Measurements from ENCODE around the gene ZNF771.

ZNF771 gene

GRCh38 chr16:30399435-30400186, 7.8 kb upstream of the ZNF771 start:
- DNase-seq = no peak

DNA sequence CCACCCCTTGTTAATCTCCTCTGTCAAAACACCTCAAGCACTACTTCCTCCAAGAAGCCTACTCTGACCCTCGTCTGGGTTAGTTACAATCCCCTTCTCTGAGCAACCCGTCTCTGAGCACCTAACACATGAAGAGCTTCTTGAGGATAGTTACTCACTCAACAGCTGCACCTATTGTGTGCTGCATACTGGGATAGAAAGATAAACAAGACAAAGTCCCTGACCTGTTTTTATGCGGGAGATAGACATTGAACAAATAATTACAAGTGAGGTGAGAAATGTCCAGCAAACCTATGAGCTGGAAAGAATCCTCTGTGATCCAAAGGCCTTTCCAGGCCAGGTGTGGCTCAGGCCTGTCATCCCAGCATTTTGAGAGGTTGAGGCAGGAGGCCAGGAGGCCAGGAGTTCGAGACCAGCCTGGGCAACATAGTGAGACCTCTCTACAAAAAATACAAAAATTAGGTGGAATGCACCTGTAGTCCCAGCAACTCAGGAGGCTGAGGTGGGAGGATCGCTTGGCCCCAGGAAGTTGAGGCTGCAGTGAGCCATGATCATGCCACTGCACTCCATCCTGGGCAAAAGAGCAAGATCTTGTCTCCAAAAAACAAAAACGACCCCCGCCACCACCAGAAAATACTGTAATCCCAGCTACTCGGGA, 5.5 kb upstream of the ZNF771 start:
- no peak for DNase-seq

DNA sequence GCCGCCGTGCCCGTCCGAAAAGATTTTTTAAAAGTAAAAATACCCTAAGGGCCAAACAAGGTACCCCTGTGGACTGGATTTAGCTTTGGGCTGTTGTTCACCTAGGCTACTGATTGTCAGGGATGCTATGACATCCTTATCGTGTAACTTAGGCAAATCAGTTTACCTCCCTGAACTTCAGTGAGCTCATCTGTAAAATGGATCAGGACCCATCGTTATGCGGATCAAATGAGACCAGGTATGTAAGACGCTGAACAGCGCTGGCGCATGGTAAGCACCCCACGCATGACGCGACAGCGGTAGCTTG, 658 bp upstream of the ZNF771 start:
- DNase-seq = no peak

DNA sequence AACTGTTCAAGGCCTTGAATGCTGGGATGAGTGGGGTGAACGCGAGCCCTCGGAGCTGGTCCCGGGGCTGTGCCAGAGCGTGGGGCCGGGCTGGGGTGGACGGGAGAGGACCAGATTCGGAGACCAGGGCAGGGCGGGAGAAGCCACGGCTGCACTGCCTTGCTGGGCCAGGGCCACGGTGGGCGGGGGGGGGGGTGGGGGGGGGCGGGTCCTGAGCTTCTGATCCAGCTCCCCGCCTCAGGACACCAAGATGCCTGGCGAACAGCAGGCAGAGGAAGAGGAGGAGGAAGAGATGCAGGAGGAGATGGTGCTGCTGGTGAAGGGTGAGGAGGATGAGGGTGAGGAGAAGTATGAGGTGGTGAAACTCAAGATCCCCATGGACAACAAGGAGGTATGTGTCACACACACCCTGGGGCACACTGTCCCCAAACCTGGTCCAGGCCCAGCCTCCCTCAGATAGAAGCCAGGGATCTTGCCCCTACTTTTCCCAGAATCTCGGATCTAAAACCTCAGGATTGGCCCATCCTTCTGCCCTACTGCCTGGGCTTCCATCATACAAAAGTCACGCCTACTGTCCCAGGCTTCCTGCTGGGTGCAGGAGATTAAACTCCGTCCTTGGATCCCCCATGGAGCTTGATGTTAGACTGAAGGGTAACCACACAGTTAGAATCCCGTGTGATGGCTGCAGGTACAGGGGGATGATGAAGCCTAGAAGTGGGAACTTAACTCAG, 563 bp downstream of the ZNF771 start:
- no peak for DNase-seq

- peak; percentile 91 for DNase-seq
Observed at GRCh38 chr16:30409125-30410060, 2.0 kb downstream of the ZNF771 start.

- no peak for DNase-seq
Observed at GRCh38 chr16:30413112-30413806, 5.9 kb downstream of the ZNF771 start.

- DNase-seq = no peak
Observed at GRCh38 chr16:30414159-30414558, 6.8 kb downstream of the ZNF771 start.

- no peak for DNase-seq
Observed at GRCh38 chr16:30416047-30416603, 8.7 kb downstream of the ZNF771 start.

- DNase-seq = no peak
Observed at GRCh38 chr16:30416624-30417528, 9.5 kb downstream of the ZNF771 start.

GRCh38 chr16:30417529-30418349, 10.3 kb downstream of the ZNF771 start:
- DNase-seq = peak; percentile 85

DNA sequence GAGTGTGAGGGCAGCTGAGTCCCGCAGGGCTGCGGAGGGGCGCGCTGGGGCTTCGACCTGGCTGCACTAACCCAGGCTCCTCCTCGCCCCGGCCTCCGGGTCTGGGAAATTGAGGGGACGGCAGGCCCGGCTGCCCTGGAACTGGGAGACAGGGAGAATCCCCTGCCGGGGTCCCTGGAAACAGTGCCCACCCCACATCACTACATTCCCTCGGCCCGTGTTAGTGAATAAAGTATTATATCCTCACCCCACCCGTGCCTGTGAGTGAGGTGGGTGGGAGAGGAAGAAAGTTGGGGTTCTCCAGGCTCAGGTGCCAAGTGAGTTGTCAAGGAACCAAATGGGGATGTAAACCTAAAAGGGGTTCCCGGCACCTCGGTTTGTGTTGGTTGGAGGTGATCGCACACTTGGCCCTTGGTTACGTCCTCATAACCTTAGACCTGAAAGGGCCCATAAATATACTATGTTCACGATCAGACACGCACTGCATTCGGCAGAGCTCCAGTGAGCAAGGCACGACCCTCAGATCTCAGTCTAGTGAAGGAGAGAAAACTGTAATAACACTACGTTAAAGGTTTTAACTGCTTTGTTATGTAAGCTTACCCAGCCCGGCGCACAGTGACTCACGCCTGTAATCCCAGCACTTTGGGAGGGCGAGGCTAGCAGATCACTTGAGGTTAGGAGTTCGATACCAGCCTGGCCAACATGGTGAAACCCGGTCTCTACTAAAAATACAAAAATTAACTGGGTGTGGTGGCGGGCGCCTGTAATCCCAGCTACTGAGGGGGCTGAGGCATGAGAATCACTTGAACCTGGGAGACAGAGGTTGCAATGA, 11.2 kb downstream of the ZNF771 start:
- DNase-seq = no peak

- DNase-seq = no peak
Observed at GRCh38 chr16:30421010-30421409, 13.6 kb downstream of the ZNF771 start.

GRCh38 chr16:30428055-30428454, 20.6 kb downstream of the ZNF771 start:
- DNase-seq = no peak

GRCh38 chr16:30429418-30429677, 21.9 kb downstream of the ZNF771 start:
- DNase-seq = no peak

DNA sequence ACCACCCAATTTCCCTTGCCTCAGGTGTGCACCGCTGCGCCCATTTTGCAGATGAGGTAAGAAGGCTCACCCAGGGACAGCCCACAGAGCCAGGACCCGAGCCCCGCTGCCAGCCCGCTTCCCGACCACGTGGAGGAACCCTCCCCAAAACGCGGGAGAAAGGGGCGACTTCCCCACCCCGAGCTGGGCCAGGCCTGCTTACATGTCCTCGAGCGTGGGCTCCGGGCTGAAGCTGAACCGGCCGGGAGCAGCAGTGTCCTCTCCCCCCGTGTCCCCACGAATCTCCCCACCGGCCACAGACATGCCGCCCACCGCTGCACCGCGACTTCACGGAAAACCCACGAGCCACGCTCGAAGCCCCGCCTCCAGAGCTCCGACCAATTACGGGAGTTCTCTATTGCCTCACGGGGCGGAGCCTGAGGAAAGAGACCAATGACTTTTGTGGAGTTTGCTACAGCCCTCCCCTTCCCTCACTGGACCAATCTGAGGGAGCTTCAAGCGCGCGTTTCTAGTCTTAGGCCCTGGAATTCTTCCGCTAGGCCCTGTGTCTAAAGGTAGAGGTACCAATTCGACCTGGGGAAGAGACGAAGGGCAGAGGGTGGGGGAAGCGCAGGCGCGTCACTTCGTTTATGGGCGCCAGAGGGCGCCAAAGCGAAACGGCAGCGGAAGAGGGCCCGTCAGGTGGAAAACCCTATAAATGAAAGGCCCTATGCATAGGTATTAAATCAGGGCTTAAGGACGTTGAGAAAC, 22.4 kb downstream of the ZNF771 start, which contains the start of gene DCTPP1:
TSS of gene DCTPP1 (minus strand) at position 353 of the 750 bp plus-strand sequence. CDS start at position 303, 50 bp downstream.
- DNase-seq = peak; percentile 93

DNA sequence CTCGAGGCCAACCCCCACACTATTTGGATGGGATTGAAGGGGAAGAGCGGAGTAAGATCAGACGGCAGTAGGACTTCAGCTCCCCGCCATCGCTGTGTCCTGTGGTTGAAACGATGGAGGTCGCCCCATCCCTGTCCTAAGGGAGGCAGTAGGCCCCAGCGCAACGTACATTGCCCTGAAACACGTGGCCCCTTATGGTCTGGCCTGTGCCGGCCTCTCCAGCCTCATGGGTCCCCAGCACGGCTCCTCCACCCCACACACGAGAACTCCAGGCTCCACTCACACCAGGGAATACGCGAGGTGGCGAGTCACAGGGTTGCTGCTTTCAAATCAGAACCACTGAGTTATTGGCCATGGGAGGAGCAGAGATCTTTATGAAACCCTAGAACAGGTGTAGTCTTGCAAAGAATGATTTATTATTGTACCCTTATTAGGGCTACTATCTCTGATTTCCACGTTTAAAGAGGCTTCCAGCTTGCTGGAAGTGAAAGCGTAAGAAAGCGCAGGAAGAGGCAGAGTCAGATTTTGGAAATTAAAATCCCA, 23.1 kb downstream of the ZNF771 start:
- DNase-seq = no peak

GRCh38 chr16:30434852-30435251, 27.4 kb downstream of the ZNF771 start:
- peak; percentile 22 for DNase-seq

DNA sequence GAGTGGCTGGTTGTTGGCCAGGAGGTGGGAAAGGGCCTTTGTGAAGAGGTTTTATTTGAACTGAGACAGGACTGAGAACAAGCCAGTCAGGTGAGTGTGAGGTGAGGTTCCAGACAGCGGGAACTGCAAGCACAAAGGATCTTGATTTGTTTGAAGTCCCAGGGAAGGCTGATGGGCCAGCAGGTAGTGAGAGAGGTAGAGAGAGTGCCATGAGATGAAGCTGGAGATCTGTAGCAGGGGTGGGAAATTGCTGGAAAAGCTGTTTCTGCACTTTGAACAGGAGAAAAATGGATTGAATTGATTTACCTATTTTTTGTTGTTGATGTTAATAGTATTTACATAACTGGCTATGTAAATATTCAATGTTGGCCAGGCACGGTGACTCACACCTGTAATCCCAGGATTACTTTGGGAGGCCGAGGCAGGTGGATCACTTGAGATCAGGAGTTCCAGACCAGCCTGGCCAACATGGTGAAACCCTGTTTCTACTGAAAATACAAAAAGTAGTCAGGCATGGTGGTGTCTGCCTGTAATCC, 30.2 kb downstream of the ZNF771 start:
- no peak for DNase-seq
